GM13976 (cell line): ENCODE results near the gene RFPL1.
"Not testable (repeated sequence)": the region's sequence is repeated elsewhere in the genome, so short reads cannot be mapped to it uniquely, and the experiment has no call there.

Experiments used
- DNase-seq: peaks from one replicate; pipeline ENCODE4 v3.0.0; 2012; ENCODE audit warnings: low spot score
- in situ Hi-C: fragments of 300-500 bp; cut with MboI; formaldehyde crosslinking; loops from one replicate; pipeline ENCODE4 v1.12.0; 2022; ENCODE audit warnings: low sequenced_read_pairs, mixed read lengths, inconsistent platforms; ENCODE audit not compliant: unreplicated experiment
- TF ChIP-seq, protein P1 (sequence below): IDR thresholded peaks from 2 replicates; pipeline ENCODE4 v1.5.1; 2012; ENCODE audit warnings: borderline replicate concordance, mild to moderate bottlenecking; ENCODE audit not compliant: insufficient read depth; ENCODE audit errors: extremely low read depth, missing control alignments, control extremely low read depth

RFPL1 gene

GRCh38 chr22:29397791-29398190 lies 40.6 kb upstream of the RFPL1 start:
- TF ChIP-seq, protein P1, sequence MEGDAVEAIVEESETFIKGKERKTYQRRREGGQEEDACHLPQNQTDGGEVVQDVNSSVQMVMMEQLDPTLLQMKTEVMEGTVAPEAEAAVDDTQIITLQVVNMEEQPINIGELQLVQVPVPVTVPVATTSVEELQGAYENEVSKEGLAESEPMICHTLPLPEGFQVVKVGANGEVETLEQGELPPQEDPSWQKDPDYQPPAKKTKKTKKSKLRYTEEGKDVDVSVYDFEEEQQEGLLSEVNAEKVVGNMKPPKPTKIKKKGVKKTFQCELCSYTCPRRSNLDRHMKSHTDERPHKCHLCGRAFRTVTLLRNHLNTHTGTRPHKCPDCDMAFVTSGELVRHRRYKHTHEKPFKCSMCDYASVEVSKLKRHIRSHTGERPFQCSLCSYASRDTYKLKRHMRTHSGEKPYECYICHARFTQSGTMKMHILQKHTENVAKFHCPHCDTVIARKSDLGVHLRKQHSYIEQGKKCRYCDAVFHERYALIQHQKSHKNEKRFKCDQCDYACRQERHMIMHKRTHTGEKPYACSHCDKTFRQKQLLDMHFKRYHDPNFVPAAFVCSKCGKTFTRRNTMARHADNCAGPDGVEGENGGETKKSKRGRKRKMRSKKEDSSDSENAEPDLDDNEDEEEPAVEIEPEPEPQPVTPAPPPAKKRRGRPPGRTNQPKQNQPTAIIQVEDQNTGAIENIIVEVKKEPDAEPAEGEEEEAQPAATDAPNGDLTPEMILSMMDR: no peak
- peak; percentile 13 for DNase-seq
- in situ Hi-C loops: loop anchor here (10.0 kb wide), 1 partner anchor 77 kb away; no protein-coding TSS in a partner anchor

- in situ Hi-C loops: no loop called here
- TF ChIP-seq, protein P1: no peak
- no peak for DNase-seq
These were observed 37.8 kb upstream of the RFPL1 start for GRCh38 chr22:29400576-29400975.

GRCh38 chr22:29401538-29401937 lies 36.8 kb upstream of the RFPL1 start:
- in situ Hi-C loops, DNase-seq: not testable (repeated sequence)

DNA sequence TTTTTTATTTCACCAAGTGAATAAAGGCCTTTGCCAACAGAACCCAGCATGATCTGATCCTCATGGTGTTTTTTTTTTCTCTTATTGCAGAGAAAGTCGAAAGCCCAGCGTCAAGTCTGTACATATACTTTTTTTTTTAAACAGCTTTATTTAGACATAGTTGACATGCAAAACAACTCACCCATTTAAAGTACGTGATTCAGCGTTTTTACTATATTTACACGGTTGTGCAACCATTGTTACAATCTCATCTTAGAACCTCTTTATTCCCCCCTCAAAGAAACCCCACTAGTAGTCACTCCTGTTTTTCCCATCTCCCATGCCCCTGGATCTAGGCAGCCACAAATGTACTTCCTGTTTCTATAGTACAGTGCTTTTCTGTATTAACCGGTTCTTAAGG lies 29.4 kb upstream of the RFPL1 start:
- in situ Hi-C loops: no loop called here
- TF ChIP-seq, protein P1: no peak
- DNase-seq: no peak

DNA sequence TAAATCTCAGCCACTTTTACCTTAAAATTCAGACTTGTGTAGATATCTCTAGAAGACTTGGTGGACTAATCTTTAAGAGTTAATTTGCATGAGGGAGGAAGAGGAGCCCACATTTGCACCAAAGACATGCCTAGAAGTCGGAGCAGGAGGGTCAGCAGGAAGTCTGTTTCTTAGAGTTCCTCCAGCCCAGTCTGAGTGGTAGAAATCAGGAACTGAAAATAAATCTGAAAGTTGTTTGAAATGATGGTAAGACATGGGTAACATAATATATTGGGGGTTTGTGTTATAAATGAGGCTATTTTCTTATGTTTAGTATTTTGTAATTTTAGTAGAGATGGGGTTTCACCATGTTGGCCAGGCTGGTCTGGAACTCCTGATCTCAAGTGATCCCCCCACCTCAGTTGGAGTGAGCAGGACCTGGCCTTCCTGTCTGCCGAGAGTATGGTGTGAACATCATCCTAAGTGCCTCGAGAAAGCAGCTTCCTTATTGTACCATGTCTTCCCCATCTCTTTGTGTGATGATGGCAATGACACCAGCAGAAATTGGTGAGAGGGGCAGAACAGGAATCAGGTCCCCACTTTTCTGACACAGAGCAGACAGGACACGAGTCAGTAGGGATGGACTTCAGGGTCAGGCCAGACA lies 26.7 kb upstream of the RFPL1 start:
- DNase-seq, in situ Hi-C loops: not testable (repeated sequence)

DNA sequence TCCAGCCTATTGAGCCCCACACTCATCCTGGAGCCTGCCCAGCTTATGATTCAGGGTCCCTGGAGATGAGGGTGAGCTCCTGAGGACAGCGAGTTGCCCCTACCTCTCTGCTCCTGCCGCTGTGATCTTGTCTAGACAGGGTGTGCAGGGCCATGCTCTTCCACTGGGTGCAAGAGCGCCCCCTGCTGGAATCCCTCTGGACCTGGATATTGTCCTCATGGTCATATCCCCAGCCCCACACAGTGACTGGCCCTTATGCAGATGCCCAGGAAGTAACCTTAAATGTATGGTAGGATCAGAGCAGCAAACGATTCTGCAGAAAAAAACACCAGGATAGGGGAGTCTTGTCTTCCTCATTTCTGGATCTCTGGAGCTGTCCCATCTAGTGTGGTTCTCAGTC lies 25.6 kb upstream of the RFPL1 start:
- DNase-seq, in situ Hi-C loops: not testable (repeated sequence)
- TF ChIP-seq, protein P1: peak; percentile 33

DNA sequence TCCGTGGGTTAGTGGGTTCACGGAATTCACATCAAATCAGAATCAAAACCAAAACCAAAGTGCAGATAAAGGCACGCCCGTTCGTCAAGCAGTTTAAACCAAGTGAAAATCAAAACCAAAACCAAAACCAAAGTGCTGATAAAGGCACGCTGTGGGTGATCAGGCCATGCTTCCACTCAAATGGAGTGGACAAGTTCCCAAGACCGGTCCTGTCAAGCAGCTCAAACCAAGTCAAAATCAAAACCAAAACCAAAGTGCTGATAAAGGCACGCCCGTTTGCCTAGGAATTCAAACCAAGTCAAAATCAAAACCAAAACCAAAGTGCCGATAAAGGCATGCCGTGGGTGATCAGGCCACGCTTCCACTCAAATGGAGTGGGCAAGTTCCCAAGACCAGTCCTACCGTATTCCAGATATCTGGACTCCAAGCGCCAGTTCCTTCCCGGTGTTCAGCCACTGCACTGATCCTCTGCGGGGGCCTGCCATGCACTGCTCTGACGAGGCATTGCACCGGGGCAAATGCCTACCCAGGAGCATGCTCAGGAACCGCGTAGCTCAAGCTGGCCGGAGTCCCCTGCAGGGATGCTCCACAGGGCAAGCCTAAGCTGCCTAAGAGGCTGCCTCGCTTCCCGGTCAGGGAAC lies 23.3 kb upstream of the RFPL1 start:
- in situ Hi-C loops: not testable (repeated sequence)
- DNase-seq: peak; percentile 43

- in situ Hi-C loops, DNase-seq: not testable (repeated sequence)
These were observed 19.7 kb upstream of the RFPL1 start for GRCh38 chr22:29418704-29419103.

- TF ChIP-seq, protein P1: no peak
- in situ Hi-C loops: no loop called here
These were observed 11.9 kb upstream of the RFPL1 start for GRCh38 chr22:29426476-29426875.

More at GRCh38 chr22:29426476-29426875, 11.9 kb upstream of the RFPL1 start:
- no peak for DNase-seq
